ENCODE measurements around the gene PHETA2.

PHETA2 gene

GRCh38 chr22:42074132-42074811 is at the start of gene PHETA2:
PHETA2 (plus strand) TSS chr22:42074248; CDS start chr22:42077294, 3,046 bp downstream.
- Histone ChIP-seq H3F3A (ENCODE audit: insufficient read depth) (no peaks in the 10 kb centered on the region), H3K9me3 (ENCODE audit: insufficient read depth, low read length) (no peaks in the 10 kb centered on the region), H3K79me2 (ENCODE audit: insufficient read depth, low read length) (no peaks in the 10 kb centered on the region), H3K4me3 (ENCODE audit: insufficient read depth, low read length, poor library complexity, severe bottlenecking) (no peak within 1 kb of the TSS), H3K27ac (ENCODE audit: low read depth, low read length) (no peak within 1 kb of the TSS), H3K36me3 (ENCODE audit: low read length) (no peaks in the 10 kb centered on the region), H3K9ac (ENCODE audit: low read length) (no peak within 1 kb of the TSS), H3K4me2 (ENCODE audit: low read depth, low read length, poor library complexity, severe bottlenecking) (no peak within 1 kb of the TSS), H3K9me2 (replicated peaks; ENCODE audit: insufficient read depth, low read length) (no peaks in the 10 kb centered on the region), H4K20me1 (ENCODE audit: low read depth, low read length) (no peaks in the 10 kb centered on the region), H2AFZ (ENCODE audit: low read depth, low read length, severe bottlenecking) (no peak within 1 kb of the TSS), H3K27me3 (ENCODE audit: low read length) (no peaks in the 10 kb centered on the region)
- no peak for TF ChIP-seq EZH2phosphoT487 (conservative IDR thresholded peaks at IDR 0.05; ENCODE audit: low read length)
- no peak for TF ChIP-seq CTCF (IDR thresholded peaks at IDR 0.05; ENCODE audit: insufficient read depth, low read length, poor library complexity, severe bottlenecking)

DNA sequence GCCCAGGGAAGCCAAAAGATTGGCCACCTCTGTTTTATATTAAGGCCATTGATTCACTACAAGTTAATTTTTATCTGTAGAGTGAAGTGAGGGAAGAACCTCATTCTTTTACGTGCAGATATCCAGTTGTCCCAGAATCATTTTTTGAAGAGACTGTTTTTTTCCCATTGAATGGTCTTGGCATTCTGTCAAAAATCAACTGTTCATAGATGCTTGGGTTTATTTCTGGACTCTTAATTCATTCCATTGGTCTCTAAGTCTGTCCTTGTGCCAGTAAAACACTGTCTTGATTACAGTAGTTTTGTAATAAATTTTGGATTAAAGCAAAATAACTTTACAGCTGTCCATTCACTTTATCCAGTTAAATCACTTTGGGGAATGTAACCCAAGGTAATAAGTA is 48.6 kb upstream of the PHETA2 start:
- H3K9ac ChIP-seq (ENCODE audit: low read length) = no peak overlapping the region
- no peak overlapping the region for H2AFZ ChIP-seq (ENCODE audit: low read depth, low read length, severe bottlenecking)
- no peak overlapping the region for H3K27ac ChIP-seq (ENCODE audit: low read depth, low read length)
- H3K36me3 ChIP-seq (ENCODE audit: low read length) = no peaks in the 10 kb centered on the region
- H3K27me3 ChIP-seq (ENCODE audit: low read length) = no peaks in the 10 kb centered on the region
- TF ChIP-seq CTCF (IDR thresholded peaks at IDR 0.05; ENCODE audit: insufficient read depth, low read length, poor library complexity, severe bottlenecking) = no peak
- TF ChIP-seq EZH2phosphoT487 (conservative IDR thresholded peaks at IDR 0.05; ENCODE audit: low read length) = no peak
- no peaks in the 10 kb centered on the region for H3K9me3 ChIP-seq (ENCODE audit: insufficient read depth, low read length)
- H3K4me3 ChIP-seq (ENCODE audit: insufficient read depth, low read length, poor library complexity, severe bottlenecking) = no peak overlapping the region
- no peaks in the 10 kb centered on the region for H3K9me2 ChIP-seq (replicated peaks; ENCODE audit: insufficient read depth, low read length)
- H3K4me2 ChIP-seq (ENCODE audit: low read depth, low read length, poor library complexity, severe bottlenecking) = no peak overlapping the region
- no peaks in the 10 kb centered on the region for H4K20me1 ChIP-seq (ENCODE audit: low read depth, low read length)
- no peaks in the 10 kb centered on the region for H3K79me2 ChIP-seq (ENCODE audit: insufficient read depth, low read length)
- no peaks in the 10 kb centered on the region for H3F3A ChIP-seq (ENCODE audit: insufficient read depth)

GRCh38 chr22:42026705-42027104 is 47.3 kb upstream of the PHETA2 start:
- H3K36me3 ChIP-seq (ENCODE audit: low read length) = no peaks in the 10 kb centered on the region
- H3K79me2 ChIP-seq (ENCODE audit: insufficient read depth, low read length) = no peaks in the 10 kb centered on the region
- H4K20me1 ChIP-seq (ENCODE audit: low read depth, low read length) = no peaks in the 10 kb centered on the region
- no peak overlapping the region for H3K9ac ChIP-seq (ENCODE audit: low read length)
- no peak overlapping the region for H3K4me3 ChIP-seq (ENCODE audit: insufficient read depth, low read length, poor library complexity, severe bottlenecking)
- H3K4me2 ChIP-seq (ENCODE audit: low read depth, low read length, poor library complexity, severe bottlenecking) = no peak overlapping the region
- TF ChIP-seq EZH2phosphoT487 (conservative IDR thresholded peaks at IDR 0.05; ENCODE audit: low read length) (no peak), CTCF (IDR thresholded peaks at IDR 0.05; ENCODE audit: insufficient read depth, low read length, poor library complexity, severe bottlenecking) (no peak)
- H3K27me3 ChIP-seq (ENCODE audit: low read length) = no peaks in the 10 kb centered on the region
- H2AFZ ChIP-seq (ENCODE audit: low read depth, low read length, severe bottlenecking) = no peak overlapping the region
- no peaks in the 10 kb centered on the region for H3K9me3 ChIP-seq (ENCODE audit: insufficient read depth, low read length)
- H3F3A ChIP-seq (ENCODE audit: insufficient read depth) = no peaks in the 10 kb centered on the region
- no peaks in the 10 kb centered on the region for H3K9me2 ChIP-seq (replicated peaks; ENCODE audit: insufficient read depth, low read length)
- H3K27ac ChIP-seq (ENCODE audit: low read depth, low read length) = no peak overlapping the region
